Caco-2 (cell line): ENCODE data around the gene URGCP. TPM values are rescaled to one million over a fixed set of nuclear protein-coding genes. Genes with fewer than 3 reads are reported as not detected.

Experiments used
- BruUV-seq: library from RNA; stranded (reverse); fragments of 400-500 nt; replicated peaks from 2 replicates; lab custom pipeline; 2021; lab: Mats Ljungman, UMichigan
- CTCF ChIA-PET: fragments of 300-600 bp; sonication (Branson Sonifier 250); formaldehyde crosslinking; loops from one replicate; lab custom pipeline; 2022; ENCODE audit warnings: antibody characterized with exemption; lab: Charles Lee
- POLR2A ChIA-PET: fragments of 300-600 bp; sonication (Branson Sonifier 250); formaldehyde crosslinking; loops from one replicate; lab custom pipeline; 2022; ENCODE audit warnings: antibody characterized with exemption; lab: Charles Lee
- DNase-seq, 2 experiments: peaks; one replicate each; pipeline versions ENCODE4 v3.0.0 to v3.0.0-alpha.2; 2020 to 2022
- H3K27me3 ChIP-seq: replicated peaks from 2 replicates; pipeline ENCODE4 v1.6.0; 2011; ENCODE audit warnings: low read length; ENCODE audit not compliant: control insufficient read depth, insufficient read depth
- H3K36me3 ChIP-seq: 2 replicates; pipeline ENCODE4 v1.5.1; 2011; ENCODE audit warnings: low read length; ENCODE audit not compliant: control insufficient read depth, insufficient read depth
- H3K4me1 ChIP-seq: fragments of 250-450 bp; sonication (Bioruptor Pico); 2 replicates; pipeline ENCODE4 v1.5.1; 2020; ENCODE audit warnings: mild to moderate bottlenecking
- H3K4me3 ChIP-seq: 2 replicates; pipeline ENCODE4 v1.5.1; 2011; ENCODE audit warnings: low read depth, mild to moderate bottlenecking, control low read depth, low read length
- H3K9me3 ChIP-seq: fragments of 250-450 bp; sonication (Bioruptor Pico); 2 replicates; pipeline ENCODE4 v1.5.1; 2020; ENCODE audit warnings: mild to moderate bottlenecking, moderate library complexity
- H3K27ac Mint-ChIP-seq: one replicate; pipeline ENCODE4 v1.8.0; 2022; ENCODE audit warnings: mixed read lengths; ENCODE audit not compliant: unreplicated experiment
- H3K27me3 Mint-ChIP-seq: one replicate; pipeline ENCODE4 v1.8.0; 2022; ENCODE audit warnings: mixed read lengths; ENCODE audit not compliant: insufficient read depth, unreplicated experiment
- H3K36me3 Mint-ChIP-seq: one replicate; pipeline ENCODE4 v1.8.0; 2022; ENCODE audit warnings: mild to moderate bottlenecking, mixed read lengths; ENCODE audit not compliant: insufficient read depth, unreplicated experiment
- H3K4me1 Mint-ChIP-seq: one replicate; pipeline ENCODE4 v1.8.0; 2022; ENCODE audit warnings: low read depth, mixed read lengths; ENCODE audit not compliant: unreplicated experiment
- H3K4me3 Mint-ChIP-seq: one replicate; pipeline ENCODE4 v1.8.0; 2022; ENCODE audit warnings: mild to moderate bottlenecking, moderate library complexity, mixed read lengths; ENCODE audit not compliant: unreplicated experiment
- H3K9me3 Mint-ChIP-seq: one replicate; pipeline ENCODE4 v1.8.0; 2022; ENCODE audit warnings: mixed read lengths; ENCODE audit not compliant: unreplicated experiment
- intact Hi-C: fragments of 100-400 bp; cut with micrococcal nuclease; formaldehyde crosslinking; loops from one replicate; pipeline ENCODE4 v1.10.0; 2022; ENCODE audit not compliant: unreplicated experiment
- total RNA-seq: library from RNA; stranded (reverse); gene quantifications from 2 replicates; pipeline ENCODE4 v1.2.3, GENCODE V29; 2022
- TF ChIP-seq, protein P1 (sequence below), 2 experiments: fragments of 200-600 bp in 1 of 2; IDR thresholded peaks; 1 replicate in 1 of 2; 2 replicates in 1 of 2; pipeline versions ENCODE4 v1.5.1 to v1.8.0; 2011 to 2022; ENCODE audit warnings: antibody characterized with exemption in 1 of 2, control low read depth in 1 of 2, inconsistent platforms in 1 of 2, low read depth in 1 of 2, low read length in 1 of 2, mild to moderate bottlenecking in 1 of 2, moderate library complexity in 1 of 2; ENCODE audit not compliant: insufficient read depth in 1 of 2, severe bottlenecking in 1 of 2, unreplicated experiment in 1 of 2

Gene URGCP
- total RNA-seq, 1 experiment from 2014 or later: 35.2 TPM

DNA sequence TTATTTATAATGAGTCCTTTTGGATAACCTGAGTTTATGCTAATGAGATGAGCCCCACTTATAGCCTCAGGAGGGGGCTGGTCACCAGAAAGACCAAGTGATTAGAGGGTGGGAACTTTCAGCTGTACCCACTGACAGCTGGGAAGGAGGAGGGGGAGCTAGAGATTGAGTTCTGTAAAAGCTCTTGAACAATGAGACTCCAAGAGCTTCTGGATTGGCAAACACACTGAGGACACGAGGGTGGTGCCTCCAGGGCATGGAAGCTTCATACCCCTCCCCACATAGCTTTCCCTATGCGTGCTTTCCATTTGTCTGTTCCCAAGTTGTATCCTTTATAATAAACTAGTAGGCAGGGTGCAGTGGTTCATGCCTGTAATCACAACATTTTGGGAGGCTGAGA lies 57.3 kb downstream of the URGCP start:
- intact Hi-C loops: no loop called here
- ChIA-PET CTCF (interaction anchor here (0.7 kb wide), 1 partner anchor 658 kb away, joined by 3 read pairs; no protein-coding TSS in a partner anchor), POLR2A (interaction anchor here (0.7 kb wide), 1 partner anchor 21 kb away, joined by 4 read pairs; the partner anchor contains the start of gene MRPS24)
- TF ChIP-seq, protein P1, sequence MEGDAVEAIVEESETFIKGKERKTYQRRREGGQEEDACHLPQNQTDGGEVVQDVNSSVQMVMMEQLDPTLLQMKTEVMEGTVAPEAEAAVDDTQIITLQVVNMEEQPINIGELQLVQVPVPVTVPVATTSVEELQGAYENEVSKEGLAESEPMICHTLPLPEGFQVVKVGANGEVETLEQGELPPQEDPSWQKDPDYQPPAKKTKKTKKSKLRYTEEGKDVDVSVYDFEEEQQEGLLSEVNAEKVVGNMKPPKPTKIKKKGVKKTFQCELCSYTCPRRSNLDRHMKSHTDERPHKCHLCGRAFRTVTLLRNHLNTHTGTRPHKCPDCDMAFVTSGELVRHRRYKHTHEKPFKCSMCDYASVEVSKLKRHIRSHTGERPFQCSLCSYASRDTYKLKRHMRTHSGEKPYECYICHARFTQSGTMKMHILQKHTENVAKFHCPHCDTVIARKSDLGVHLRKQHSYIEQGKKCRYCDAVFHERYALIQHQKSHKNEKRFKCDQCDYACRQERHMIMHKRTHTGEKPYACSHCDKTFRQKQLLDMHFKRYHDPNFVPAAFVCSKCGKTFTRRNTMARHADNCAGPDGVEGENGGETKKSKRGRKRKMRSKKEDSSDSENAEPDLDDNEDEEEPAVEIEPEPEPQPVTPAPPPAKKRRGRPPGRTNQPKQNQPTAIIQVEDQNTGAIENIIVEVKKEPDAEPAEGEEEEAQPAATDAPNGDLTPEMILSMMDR (IDR thresholded peaks at IDR 0.05; ENCODE audit: insufficient read depth in 1 of 2, low read depth in 1 of 2, low read length in 1 of 2, severe bottlenecking in 1 of 2, unreplicated experiment in 1 of 2): no peak
- Mint-ChIP-seq H3K4me1 (no peaks in the 10 kb centered on the region), H3K9me3 (no peaks in the 10 kb centered on the region), H3K4me3 (no peak overlapping the region), H3K27ac (no peak overlapping the region), H3K27me3 (no peaks in the 10 kb centered on the region), H3K36me3 (no peaks in the 10 kb centered on the region)
- Histone ChIP-seq H3K4me3 (no peak overlapping the region), H3K27me3 (no peaks in the 10 kb centered on the region), H3K9me3 (no peaks in the 10 kb centered on the region; the same call in 1 of the 2 replicates), H3K4me1 (no peaks in the 10 kb centered on the region), H3K36me3 (no peaks in the 10 kb centered on the region)
- no peak for DNase-seq
- no TSS peak for BruUV-seq

DNA sequence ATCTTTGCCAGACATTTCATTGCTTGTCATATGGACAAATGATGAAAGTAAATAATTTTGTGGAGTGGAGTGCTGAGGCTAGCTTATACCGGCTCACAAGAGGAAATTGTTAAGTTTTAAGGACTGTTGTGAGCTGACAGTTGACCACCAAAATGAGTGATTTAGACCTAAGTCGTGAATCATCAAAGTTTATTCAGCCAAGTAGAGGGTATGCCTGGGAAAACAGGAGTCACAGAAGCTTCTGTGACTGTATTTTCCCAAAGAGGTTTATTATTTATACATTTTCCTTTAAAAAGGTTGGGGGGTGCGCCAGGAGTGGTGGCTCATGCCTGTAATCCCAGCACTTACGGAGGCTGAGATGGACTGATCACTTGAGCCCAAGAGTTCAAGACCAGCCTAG lies 58.9 kb downstream of the URGCP start:
- Histone ChIP-seq H3K27me3 (no peaks in the 10 kb centered on the region), H3K9me3 (no peaks in the 10 kb centered on the region; the same call in 1 of the 2 replicates), H3K36me3 (no peaks in the 10 kb centered on the region), H3K4me3 (no peak overlapping the region), H3K4me1 (no peaks in the 10 kb centered on the region)
- H3K36me3 Mint-ChIP-seq: no peaks in the 10 kb centered on the region
- BruUV-seq: no TSS peak
- H3K27me3 Mint-ChIP-seq: no peaks in the 10 kb centered on the region
- no peaks in the 10 kb centered on the region for H3K4me1 Mint-ChIP-seq
- H3K9me3 Mint-ChIP-seq: no peaks in the 10 kb centered on the region
- TF ChIP-seq, protein P1 (IDR thresholded peaks at IDR 0.05; ENCODE audit: insufficient read depth in 1 of 2, low read depth in 1 of 2, low read length in 1 of 2, severe bottlenecking in 1 of 2, unreplicated experiment in 1 of 2): no peak
- ChIA-PET POLR2A (no interaction called here), CTCF (interaction anchor here (1.0 to 1.1 kb wide), 2 partner anchors 8 to 9 kb away, joined by 3 to 4 read pairs; no protein-coding TSS in a partner anchor)
- intact Hi-C loops: no loop called here
- H3K27ac Mint-ChIP-seq: no peak overlapping the region
- DNase-seq: no peak
- H3K4me3 Mint-ChIP-seq: no peak overlapping the region

GRCh38 chr7:43844662-43845061 lies 61.7 kb downstream of the URGCP start:
- TF ChIP-seq, protein P1 (IDR thresholded peaks at IDR 0.05; ENCODE audit: insufficient read depth in 1 of 2, low read depth in 1 of 2, low read length in 1 of 2, severe bottlenecking in 1 of 2, unreplicated experiment in 1 of 2): no peak
- H3K36me3 ChIP-seq: no peaks in the 10 kb centered on the region

More at GRCh38 chr7:43844662-43845061, 61.7 kb downstream of the URGCP start:
- H3K4me1 Mint-ChIP-seq: no peaks in the 10 kb centered on the region
- no peaks in the 10 kb centered on the region for H3K4me1 ChIP-seq
- H3K27me3 ChIP-seq: no peaks in the 10 kb centered on the region
- H3K9me3 Mint-ChIP-seq: no peaks in the 10 kb centered on the region
- no peak overlapping the region for H3K4me3 Mint-ChIP-seq
- POLR2A ChIA-PET: interaction anchor here (0.6 kb wide), 1 partner anchor 262 kb away, joined by 3 read pairs; the partner anchor contains the start of gene STK17A
- H3K9me3 ChIP-seq: no peaks in the 10 kb centered on the region
- H3K4me3 ChIP-seq: no peak overlapping the region
- no peaks in the 10 kb centered on the region for H3K27me3 Mint-ChIP-seq
- intact Hi-C loops: no loop called here
- no peaks in the 10 kb centered on the region for H3K36me3 Mint-ChIP-seq
- no peak for DNase-seq
- BruUV-seq: no TSS peak
- no peak overlapping the region for H3K27ac Mint-ChIP-seq
- CTCF ChIA-PET: no interaction called here
